H54 (cell line): ENCODE measurements around the gene TMEM63A.

Experiments used
- DNase-seq: peaks from one replicate; pipeline ENCODE4 v3.0.0; 2011; ENCODE audit warnings: low spot score, mixed read lengths; ENCODE audit not compliant: insufficient read length
- FAIRE-seq: peaks from 3 replicates; lab custom pipeline; 2011; peaks lifted over from hg19 to GRCh38; lab: Jason Lieb, UNC
- POLR2A ChIP-seq: IDR thresholded peaks from 2 replicates; pipeline ENCODE4 v1.6.1; 2011; ENCODE audit warnings: low read depth, mild to moderate bottlenecking, low read length

The TMEM63A gene

GRCh38 chr1:225872075-225872430 lies 10.1 kb downstream of the TMEM63A start:
- FAIRE-seq = no peak
- no peak for DNase-seq
- no peak for TF ChIP-seq POLR2A

- TF ChIP-seq POLR2A = no peak
- no peak for DNase-seq
- FAIRE-seq = no peak
Observed at GRCh38 chr1:225871359-225872074, 10.7 kb downstream of the TMEM63A start.

- TF ChIP-seq POLR2A = no peak
- FAIRE-seq (no peak), DNase-seq (no peak)
Observed at GRCh38 chr1:225870911-225871310, 11.3 kb downstream of the TMEM63A start.

- no peak for FAIRE-seq
- no peak for DNase-seq
- TF ChIP-seq POLR2A = no peak
Observed at GRCh38 chr1:225868631-225869330, 13.4 kb downstream of the TMEM63A start.

DNA sequence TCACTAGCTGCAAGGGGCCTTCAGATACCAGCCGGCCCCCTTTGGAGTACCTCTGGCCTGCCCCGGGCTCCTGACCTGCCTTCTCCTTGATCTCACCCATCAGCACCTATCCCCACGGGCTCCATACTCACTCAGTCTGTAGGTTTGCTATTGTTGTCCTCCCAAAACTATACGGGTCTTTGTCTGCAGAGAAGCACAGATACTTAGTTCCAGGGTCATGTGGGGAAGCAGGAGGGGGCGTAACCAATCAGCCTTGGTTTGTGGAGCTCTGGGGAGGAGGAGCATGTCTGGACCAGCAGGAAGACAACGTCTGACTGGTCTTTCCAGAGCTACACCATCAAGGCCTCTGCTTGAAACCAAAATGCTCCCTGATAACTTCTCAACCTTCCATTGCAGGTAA lies 15.2 kb downstream of the TMEM63A start:
- DNase-seq = no peak

GRCh38 chr1:225866061-225866837 lies 15.9 kb downstream of the TMEM63A start:
- no peak for FAIRE-seq
- DNase-seq = peak; percentile 51
- no peak for TF ChIP-seq POLR2A

More for the DNA sequence above, 15.2 kb downstream of the TMEM63A start:
- no peak for FAIRE-seq
- TF ChIP-seq POLR2A = no peak

GRCh38 chr1:225865514-225865913 lies 16.7 kb downstream of the TMEM63A start:
- TF ChIP-seq POLR2A = no peak
- DNase-seq (no peak), FAIRE-seq (no peak)

GRCh38 chr1:225863167-225863566 lies 19.0 kb downstream of the TMEM63A start:
- TF ChIP-seq POLR2A = no peak
- DNase-seq = no peak
- no peak for FAIRE-seq

- no peak for TF ChIP-seq POLR2A
- FAIRE-seq = no peak
- DNase-seq = no peak
Observed at GRCh38 chr1:225862581-225862950, 19.6 kb downstream of the TMEM63A start.

GRCh38 chr1:225861834-225862580 lies 20.2 kb downstream of the TMEM63A start:
- no peak for DNase-seq
- FAIRE-seq = no peak
- TF ChIP-seq POLR2A = no peak

- TF ChIP-seq POLR2A = no peak
- FAIRE-seq = no peak
- DNase-seq = no peak
Observed at GRCh38 chr1:225860876-225861441, 21.2 kb downstream of the TMEM63A start.

DNA sequence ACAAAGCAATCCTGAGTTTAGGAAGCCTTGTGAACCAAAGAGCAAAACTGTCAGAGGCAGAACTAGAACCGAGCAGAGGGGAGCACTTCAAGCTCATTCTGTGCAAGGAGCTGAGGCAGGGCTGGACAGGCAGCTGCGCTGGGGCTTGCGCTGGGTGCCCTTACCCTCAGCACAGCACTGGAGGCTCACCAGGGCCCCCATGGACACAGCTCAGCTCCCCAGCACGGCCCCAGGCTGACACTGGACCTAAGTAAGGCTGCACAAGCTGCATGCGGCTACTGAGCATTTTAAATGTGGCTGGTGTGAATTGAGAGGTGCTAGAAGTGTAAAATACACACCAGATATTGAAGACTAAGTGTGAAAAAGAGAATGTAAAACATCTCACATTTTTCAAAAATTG lies 22.1 kb downstream of the TMEM63A start:
- TF ChIP-seq POLR2A = no peak
- DNase-seq (no peak), FAIRE-seq (no peak)

GRCh38 chr1:225859151-225859550 lies 23.0 kb downstream of the TMEM63A start:
- FAIRE-seq (no peak), DNase-seq (no peak)
- no peak for TF ChIP-seq POLR2A
